Neuronal stem cell (in vitro differentiated cells): ENCODE data around the gene SIRT4.

Experiments
- DNase-seq: peaks from one replicate; pipeline ENCODE4 v3.0.0-alpha.2; 2013; ENCODE audit warnings: low spot score
- H2AFZ ChIP-seq: one replicate; pipeline ENCODE4 v1.6.1; 2013; ENCODE audit warnings: mild to moderate bottlenecking, low read length, inconsistent platforms
- H2AK5ac ChIP-seq: 2 replicates; pipeline ENCODE4 v1.6.1; 2013; ENCODE audit warnings: low read depth, mild to moderate bottlenecking, inconsistent platforms, low read length, moderate library complexity, mixed read lengths
- H2BK120ac ChIP-seq: 2 replicates; pipeline ENCODE4 v1.6.1; 2013; ENCODE audit warnings: low read depth, mild to moderate bottlenecking, inconsistent platforms, low read length, moderate library complexity, mixed read lengths
- H2BK12ac ChIP-seq: one replicate; pipeline ENCODE4 v1.6.1; 2013; ENCODE audit warnings: low read length, inconsistent platforms
- H2BK15ac ChIP-seq: 2 replicates; pipeline ENCODE4 v1.6.1; 2013; ENCODE audit warnings: mild to moderate bottlenecking, low read length, inconsistent platforms, mixed read lengths
- H2BK5ac ChIP-seq: one replicate; pipeline ENCODE4 v1.6.1; 2013; ENCODE audit warnings: inconsistent platforms, mild to moderate bottlenecking, low read length, moderate library complexity
- H3K14ac ChIP-seq: one replicate; pipeline ENCODE4 v1.6.1; 2013; ENCODE audit warnings: low read length, inconsistent platforms
- H3K18ac ChIP-seq: 2 replicates; pipeline ENCODE4 v1.6.1; 2013; ENCODE audit warnings: low read length, inconsistent platforms
- H3K23ac ChIP-seq: 2 replicates; pipeline ENCODE4 v1.6.1; 2013; ENCODE audit warnings: low read depth, mild to moderate bottlenecking, mixed read lengths, low read length, inconsistent platforms; ENCODE audit not compliant: poor library complexity
- H3K27ac ChIP-seq: replicated peaks from 3 replicates; pipeline ENCODE4 v1.5.1; 2013; ENCODE audit warnings: low read length, inconsistent platforms
- H3K27me3 ChIP-seq, 3 experiments: 2 replicates each; pipeline ENCODE4 v1.6.1; 2013; ENCODE audit warnings: low read length in 3 of 3, mild to moderate bottlenecking in 2 of 3, inconsistent platforms in 1 of 3, low read depth in 1 of 3, mixed read lengths in 1 of 3, moderate library complexity in 1 of 3; ENCODE audit not compliant: control insufficient read depth in 3 of 3, insufficient read depth in 3 of 3
- H3K36me3 ChIP-seq, 2 donors: replicated peaks in 1 of 2; 2 replicates each; pipeline ENCODE4 v1.6.1; 2013; ENCODE audit warnings: low read length in 2 of 2; ENCODE audit not compliant: control insufficient read depth in 2 of 2, insufficient read depth in 2 of 2
- H3K4ac ChIP-seq: 2 replicates; pipeline ENCODE4 v1.6.1; 2013; ENCODE audit warnings: inconsistent platforms, mild to moderate bottlenecking, low read length, moderate library complexity
- H3K4me1 ChIP-seq, 2 donors: 1 replicate in 1 of 2; 2 replicates in 1 of 2; pipeline ENCODE4 v1.6.1; 2013; ENCODE audit warnings: low read length in 2 of 2, low read depth in 1 of 2; ENCODE audit not compliant: control insufficient read depth in 2 of 2, insufficient read depth in 1 of 2
- H3K4me2 ChIP-seq: one replicate; pipeline ENCODE4 v1.6.1; 2013; ENCODE audit warnings: mild to moderate bottlenecking, low read length, inconsistent platforms; ENCODE audit not compliant: insufficient read depth, poor library complexity, severe bottlenecking
- H3K4me3 ChIP-seq, 2 donors: 2 replicates each; pipeline ENCODE4 v1.5.1; 2013; ENCODE audit warnings: low read length in 2 of 2, mild to moderate bottlenecking in 2 of 2, inconsistent platforms in 1 of 2, moderate library complexity in 1 of 2
- H3K79me1 ChIP-seq: one replicate; pipeline ENCODE4 v1.6.1; 2013; ENCODE audit warnings: low read depth, mild to moderate bottlenecking, inconsistent platforms, low read length, moderate library complexity
- H3K9ac ChIP-seq: one replicate; pipeline ENCODE4 v1.6.1; 2013; ENCODE audit warnings: mild to moderate bottlenecking, low read depth, low read length, inconsistent platforms; ENCODE audit not compliant: poor library complexity
- H3K9me3 ChIP-seq, 2 donors: replicated peaks in 1 of 2; 2 replicates each; pipeline versions ENCODE3 to v1.6.1; 2013; ENCODE audit warnings: low read length in 2 of 2, mild to moderate bottlenecking in 2 of 2, inconsistent platforms in 1 of 2, low read depth in 1 of 2, mixed read lengths in 1 of 2, moderate library complexity in 1 of 2; ENCODE audit not compliant: control insufficient read depth in 2 of 2, insufficient read depth in 1 of 2
- H4K8ac ChIP-seq: one replicate; pipeline ENCODE4 v1.6.1; 2013; ENCODE audit warnings: low read depth, mild to moderate bottlenecking, inconsistent platforms, low read length, moderate library complexity
- H4K91ac ChIP-seq: one replicate; pipeline ENCODE4 v1.6.1; 2013; ENCODE audit warnings: low read length, low read depth, mild to moderate bottlenecking, inconsistent platforms; ENCODE audit not compliant: poor library complexity
- WGBS, 2 donors: extraction: QIAGEN DNeasy Blood & Tissue Kit; methylation state at CpG; one replicate each; pipeline ENCODE4 v1.1.7; 2013; ENCODE audit warnings: missing lambda C conversion rate in 2 of 2, mixed read lengths in 1 of 2; ENCODE audit not compliant: insufficient read length in 2 of 2, insufficient replicate concordance in 1 of 2; ENCODE audit errors: extremely low coverage in 2 of 2; 5-methylcytosine and 5-hydroxymethylcytosine counted together

Gene SIRT4

DNA sequence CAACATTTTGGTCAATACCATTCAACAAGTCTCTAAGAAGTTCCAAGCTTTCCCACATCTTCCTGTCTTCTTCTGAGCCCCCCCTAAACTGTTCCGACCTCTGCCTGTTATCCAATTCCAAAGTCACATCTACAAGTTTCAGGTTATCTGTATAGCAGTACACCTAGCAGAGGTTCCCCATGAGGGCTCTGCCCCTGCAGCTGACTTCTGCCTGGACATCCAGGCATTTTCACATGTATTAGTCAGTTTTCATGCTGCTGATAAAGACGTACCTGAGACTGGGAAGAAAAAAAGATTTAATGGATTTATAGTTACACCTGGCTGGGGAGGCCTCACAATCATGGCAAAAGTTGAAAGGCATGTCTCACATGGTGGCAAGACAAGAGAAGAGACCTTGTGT is 35.6 kb downstream of the SIRT4 start:
- Histone ChIP-seq H2BK5ac (no peak overlapping the region), H3K14ac (no peak overlapping the region), H2AK5ac (no peak overlapping the region), H2BK15ac (no peak overlapping the region), H3K23ac (no peak overlapping the region), H3K4me3 (no peak overlapping the region), H3K36me3 (peaks cover 0 to 7% of the 10 kb centered on the region in 2 donors), H4K91ac (no peak overlapping the region), H3K4me2 (no peak overlapping the region), H3K27me3 (no peaks in the 10 kb centered on the region), H3K27ac (no peak overlapping the region), H3K4me1 (peaks cover 0 to 3% of the 10 kb centered on the region in 2 donors), H3K9ac (no peak overlapping the region), H3K18ac (no peak overlapping the region), H3K4ac (no peak overlapping the region), H2BK120ac (no peak overlapping the region), H3K9me3 (peaks cover 11 to 22% of the 10 kb centered on the region in 2 donors), H4K8ac (no peak overlapping the region), H2AFZ (no peak overlapping the region), H2BK12ac (no peak overlapping the region), H3K79me1 (no peaks in the 10 kb centered on the region)
- no CpG with 5 or more reads among the region's 2 CpGs for WGBS, 2 donors
- no peak for DNase-seq

DNA sequence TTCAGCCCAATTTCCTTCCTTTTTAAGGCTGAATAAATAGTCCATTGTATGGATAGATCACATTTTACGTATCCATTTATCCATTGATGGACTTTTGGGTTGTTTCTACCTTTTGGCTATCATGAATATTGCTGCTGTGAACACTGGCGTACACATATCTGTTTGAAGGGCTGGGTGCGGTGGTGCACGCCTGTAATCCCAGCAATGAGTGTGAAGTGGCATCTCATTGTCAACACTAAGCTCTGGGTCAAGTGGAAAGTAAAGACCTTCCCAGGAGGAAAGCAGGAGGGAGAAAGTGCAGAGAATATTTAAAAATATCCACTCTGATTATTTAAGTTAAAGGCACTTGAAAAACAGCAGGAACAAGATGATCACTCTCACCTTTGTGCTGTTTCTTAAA is 37.1 kb downstream of the SIRT4 start:
- H4K91ac ChIP-seq, result no peak overlapping the region
- no peak overlapping the region for H2BK120ac ChIP-seq
- H3K27me3 ChIP-seq, result no peaks in the 10 kb centered on the region
- H3K4me1 ChIP-seq, result peaks cover 0 to 5% of the 10 kb centered on the region in 2 donors
- H2AK5ac ChIP-seq, result no peak overlapping the region
- H2BK15ac ChIP-seq, result no peak overlapping the region
- no peak overlapping the region for H2AFZ ChIP-seq
- no peak overlapping the region for H3K27ac ChIP-seq
- no peak overlapping the region for H2BK12ac ChIP-seq
- H3K23ac ChIP-seq, result no peak overlapping the region
- peaks cover 11 to 22% of the 10 kb centered on the region in 2 donors for H3K9me3 ChIP-seq
- H3K9ac ChIP-seq, result no peak overlapping the region
- H3K4ac ChIP-seq, result no peak overlapping the region
- H2BK5ac ChIP-seq, result no peak overlapping the region
- no peak overlapping the region for H3K14ac ChIP-seq
- H3K4me2 ChIP-seq, result no peak overlapping the region
- no peaks in the 10 kb centered on the region for H3K79me1 ChIP-seq
- peaks cover 11 to 21% of the 10 kb centered on the region in 2 donors for H3K36me3 ChIP-seq
- no peak overlapping the region for H4K8ac ChIP-seq
- no peak for DNase-seq
- H3K4me3 ChIP-seq, result no peak overlapping the region
- H3K18ac ChIP-seq, result no peak overlapping the region
- WGBS, 2 donors, result no CpG with 5 or more reads among the region's 4 CpGs

DNA sequence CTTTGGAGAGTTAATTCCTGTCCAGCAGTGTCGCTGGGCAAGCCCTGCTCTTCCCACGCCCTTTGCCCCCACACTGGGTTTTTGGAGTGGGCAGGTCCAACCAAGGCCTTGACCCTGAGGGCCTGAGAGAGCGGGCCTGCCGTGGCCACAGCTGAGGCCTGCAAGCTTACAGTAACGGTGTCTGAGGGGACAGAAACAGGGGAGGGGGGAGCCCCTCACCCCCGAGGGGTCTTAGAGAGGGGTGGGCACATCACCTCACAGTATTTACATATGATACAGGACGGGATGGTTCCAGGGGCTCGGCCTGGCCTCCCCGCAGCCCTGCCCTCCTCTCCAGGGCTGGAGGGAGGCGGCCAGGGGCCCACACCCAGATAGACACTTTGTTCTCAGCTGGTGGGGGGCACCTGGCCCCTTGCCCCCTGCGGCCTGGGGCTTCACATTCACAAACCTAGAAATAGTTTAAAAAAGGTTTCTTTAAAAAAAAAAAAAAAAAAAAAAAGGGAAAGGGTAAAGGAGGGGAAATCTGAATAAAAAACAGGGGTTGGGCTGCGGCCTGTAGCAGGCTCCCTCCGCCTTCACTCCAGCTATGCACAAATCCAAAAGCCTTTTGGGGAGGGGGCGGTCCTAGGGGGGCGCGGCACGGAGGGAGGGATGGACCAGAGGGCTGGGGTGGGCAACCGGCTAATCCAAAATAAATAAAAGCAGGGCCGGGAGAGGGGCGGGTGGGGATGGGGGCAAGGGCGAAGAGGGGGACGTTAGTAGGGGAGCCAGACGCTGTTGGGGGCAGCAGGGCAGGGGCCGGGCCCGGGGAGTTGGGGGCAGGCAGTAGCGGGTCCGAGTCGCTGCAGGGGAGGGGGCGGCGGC is 40.3 kb downstream of the SIRT4 start:
- Histone ChIP-seq H3K4ac (no peak overlapping the region), H2BK12ac (no peak overlapping the region), H3K9ac (no peak overlapping the region), H2AFZ (no peak overlapping the region), H2BK15ac (no peak overlapping the region), H4K91ac (peak overlapping the region; percentile 3), H3K18ac (no peak overlapping the region), H3K36me3 (peaks cover 29 to 51% of the 10 kb centered on the region in 2 donors), H2BK5ac (no peak overlapping the region), H3K27ac (peak overlapping the region; percentile 20), H3K14ac (no peak overlapping the region), H3K4me1 (peaks cover 0 to 5% of the 10 kb centered on the region in 2 donors), H2BK120ac (no peak overlapping the region), H3K4me2 (peak overlapping the region; percentile 11), H3K9me3 (peaks cover 4 to 8% of the 10 kb centered on the region in 2 donors), H3K23ac (no peak overlapping the region), H3K4me3 (no peak overlapping the region), H3K79me1 (peaks cover 4% of the 10 kb centered on the region), H2AK5ac (no peak overlapping the region), H3K27me3 (no peaks in the 10 kb centered on the region), H4K8ac (no peak overlapping the region)
- WGBS, 2 donors, result no CpG with 5 or more reads among the region's 30 CpGs
- DNase-seq, result no peak

DNA sequence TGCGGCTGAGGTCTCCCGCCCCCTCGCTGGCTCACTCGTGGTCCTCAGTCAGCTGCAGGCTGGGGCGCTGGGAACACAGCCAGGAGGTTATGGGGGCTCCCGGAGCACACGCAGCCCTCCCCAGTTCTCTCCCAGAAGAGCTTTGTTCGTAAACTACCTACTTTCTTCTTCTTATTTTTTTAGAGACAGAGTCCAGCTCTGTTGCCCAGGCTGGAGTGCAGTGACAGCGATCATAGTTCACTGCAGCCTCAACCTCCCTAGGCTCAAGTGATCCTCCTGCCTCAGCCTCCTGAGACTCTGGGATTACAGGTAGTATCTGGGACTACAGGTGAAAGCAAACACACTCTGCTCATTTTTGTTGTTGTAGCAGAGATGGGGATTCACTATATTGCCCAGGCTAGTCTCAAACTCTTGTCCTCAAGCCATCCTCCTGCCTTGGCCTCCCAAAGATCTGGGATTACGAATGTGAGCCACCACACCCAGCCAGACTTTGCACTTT is 41.0 kb downstream of the SIRT4 start:
- Histone ChIP-seq H3K23ac (no peak overlapping the region), H3K79me1 (peaks cover 5% of the 10 kb centered on the region), H3K4ac (no peak overlapping the region), H2BK15ac (no peak overlapping the region), H3K36me3 (peaks cover 36 to 58% of the 10 kb centered on the region in 2 donors), H2BK5ac (no peak overlapping the region), H2BK12ac (no peak overlapping the region), H4K91ac (no peak overlapping the region), H3K9ac (no peak overlapping the region), H2AFZ (no peak overlapping the region), H2BK120ac (no peak overlapping the region), H2AK5ac (no peak overlapping the region), H3K4me1 (peaks cover 0 to 5% of the 10 kb centered on the region in 2 donors), H4K8ac (no peak overlapping the region), H3K4me2 (peak overlapping the region; percentile 11), H3K14ac (no peak overlapping the region), H3K18ac (no peak overlapping the region), H3K4me3 (no peak overlapping the region), H3K9me3 (peaks cover 3 to 4% of the 10 kb centered on the region in 2 donors), H3K27me3 (no peaks in the 10 kb centered on the region), H3K27ac (no peak overlapping the region)
- WGBS, 2 donors, result no CpG with 5 or more reads among the region's 10 CpGs
- no peak for DNase-seq
